ENCODE data around the gene IL1RAP.
A peak's percentile ranks its signal among the peaks of the same experiment; 100 is the strongest.

IL1RAP gene

GRCh38 chr3:190579514-190580137 is 65.7 kb downstream of the IL1RAP start:
- no peak for DNase-seq (ENCODE audit: low spot score)
- no peak for TF ChIP-seq CTCF (IDR thresholded peaks at IDR 0.05; ENCODE audit: extremely low read depth, missing control alignments)

DNA sequence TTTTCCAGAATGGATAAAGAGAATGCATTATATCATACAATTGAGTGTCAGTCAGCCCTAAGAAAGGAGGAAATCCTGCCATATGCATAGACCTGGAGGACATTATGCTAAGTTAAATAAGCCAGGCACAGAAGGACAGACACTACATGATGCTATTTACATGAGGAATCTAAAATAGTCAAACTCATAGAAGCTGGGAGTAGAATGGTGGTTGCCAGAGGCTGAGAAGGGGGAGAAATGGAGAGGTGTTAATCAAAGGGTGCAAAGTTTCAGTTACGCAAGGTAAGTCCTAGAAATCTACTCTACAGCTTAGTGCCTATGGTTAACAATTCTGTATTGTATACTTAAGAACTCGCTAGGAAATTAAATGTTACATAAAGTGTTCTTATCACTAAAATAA is 66.5 kb downstream of the IL1RAP start:
- no peak for TF ChIP-seq CTCF (IDR thresholded peaks at IDR 0.05; ENCODE audit: extremely low read depth, missing control alignments)
- DNase-seq (ENCODE audit: low spot score) = no peak

DNA sequence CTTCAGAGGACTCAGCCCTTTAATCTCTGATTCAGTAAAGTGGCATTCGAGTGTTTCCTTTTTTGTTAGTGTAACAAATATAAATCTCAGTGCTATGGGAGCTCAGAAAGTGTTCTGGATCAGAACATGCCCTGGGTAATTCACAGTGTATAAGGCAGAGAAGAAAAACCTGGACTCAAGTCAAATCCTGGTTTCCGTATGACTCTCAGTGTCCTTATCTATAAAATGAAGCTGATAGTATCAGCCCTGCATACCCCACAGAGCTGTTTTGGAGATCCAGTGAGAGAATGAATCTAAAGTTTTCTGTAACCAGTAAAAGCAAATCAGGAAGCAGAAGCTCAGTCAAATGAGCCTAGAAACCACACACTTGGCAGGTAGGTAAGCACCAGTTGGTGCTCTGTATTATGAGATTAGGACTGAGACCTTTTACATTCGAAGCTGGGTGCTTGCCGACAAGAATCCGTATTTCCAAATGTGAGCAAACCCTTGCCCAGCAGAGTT is 67.2 kb downstream of the IL1RAP start:
- TF ChIP-seq CTCF (IDR thresholded peaks at IDR 0.05; ENCODE audit: extremely low read depth, missing control alignments) = no peak
- DNase-seq (ENCODE audit: low spot score) = no peak

- no peak for TF ChIP-seq CTCF (IDR thresholded peaks at IDR 0.05; ENCODE audit: extremely low read depth, missing control alignments)
- DNase-seq (ENCODE audit: low spot score) = no peak
Measured at GRCh38 chr3:190582667-190583066, 68.8 kb downstream of the IL1RAP start.

- DNase-seq (ENCODE audit: low spot score) = no peak
- TF ChIP-seq CTCF (IDR thresholded peaks at IDR 0.05; ENCODE audit: extremely low read depth, missing control alignments) = no peak
Measured at GRCh38 chr3:190585805-190586630, 72.1 kb downstream of the IL1RAP start.

DNA sequence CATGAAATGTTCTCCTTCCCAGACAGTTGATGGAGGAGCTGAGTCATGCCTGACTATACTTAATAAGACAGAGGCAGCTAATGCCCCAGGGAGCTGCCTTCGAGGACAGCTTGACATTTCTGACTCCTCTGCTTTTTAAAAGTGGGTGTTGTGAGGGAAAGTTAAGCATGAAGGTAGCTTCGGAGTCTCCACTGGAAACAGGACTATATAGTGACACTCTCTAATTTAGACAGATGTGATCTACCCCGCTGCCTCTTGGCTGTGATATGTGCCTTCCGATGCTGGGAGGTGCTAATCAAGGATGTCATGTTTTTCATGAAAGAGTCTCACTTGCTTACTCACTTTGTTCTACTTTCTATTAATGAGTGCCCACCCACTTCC is 72.7 kb downstream of the IL1RAP start:
- DNase-seq (ENCODE audit: low spot score) = peak; percentile 17
- TF ChIP-seq CTCF (IDR thresholded peaks at IDR 0.05; ENCODE audit: extremely low read depth, missing control alignments) = no peak

- no peak for TF ChIP-seq CTCF (IDR thresholded peaks at IDR 0.05; ENCODE audit: extremely low read depth, missing control alignments)
Measured at GRCh38 chr3:190588570-190588969, 74.7 kb downstream of the IL1RAP start.

More at GRCh38 chr3:190588570-190588969, 74.7 kb downstream of the IL1RAP start:
- DNase-seq (ENCODE audit: low spot score) = no peak

Data from GM20000 (cell line).